ENCODE results near the gene ADAMTS2.

The ADAMTS2 gene

GRCh38 chr5:179309383-179309670, 35.9 kb downstream of the ADAMTS2 start:
- no peaks in the 10 kb centered on the region for H3K36me3 ChIP-seq (ENCODE audit: control insufficient read depth, insufficient read depth, low read length)
- no peaks in the 10 kb centered on the region for H3K27me3 ChIP-seq (ENCODE audit: control insufficient read depth, insufficient read depth, low read length)
- no peak overlapping the region for H3K4me3 ChIP-seq (ENCODE audit: low read depth, low read length)
- H3K9ac ChIP-seq (ENCODE audit: low read depth, low read length) = no peak overlapping the region
- H3K9me3 ChIP-seq (ENCODE audit: control insufficient read depth, insufficient read depth, low read length) = no peaks in the 10 kb centered on the region
- no peaks in the 10 kb centered on the region for H3K4me1 ChIP-seq (ENCODE audit: control insufficient read depth, insufficient read depth, low read length)

- no peaks in the 10 kb centered on the region for H3K36me3 ChIP-seq (ENCODE audit: control insufficient read depth, insufficient read depth, low read length)
- H3K9me3 ChIP-seq (ENCODE audit: control insufficient read depth, insufficient read depth, low read length) = no peaks in the 10 kb centered on the region
- H3K9ac ChIP-seq (ENCODE audit: low read depth, low read length) = no peak overlapping the region
- no peaks in the 10 kb centered on the region for H3K27me3 ChIP-seq (ENCODE audit: control insufficient read depth, insufficient read depth, low read length)
- no peaks in the 10 kb centered on the region for H3K4me1 ChIP-seq (ENCODE audit: control insufficient read depth, insufficient read depth, low read length)
- no peak overlapping the region for H3K4me3 ChIP-seq (ENCODE audit: low read depth, low read length)
Measured at GRCh38 chr5:179308563-179309382, 36.5 kb downstream of the ADAMTS2 start.

DNA sequence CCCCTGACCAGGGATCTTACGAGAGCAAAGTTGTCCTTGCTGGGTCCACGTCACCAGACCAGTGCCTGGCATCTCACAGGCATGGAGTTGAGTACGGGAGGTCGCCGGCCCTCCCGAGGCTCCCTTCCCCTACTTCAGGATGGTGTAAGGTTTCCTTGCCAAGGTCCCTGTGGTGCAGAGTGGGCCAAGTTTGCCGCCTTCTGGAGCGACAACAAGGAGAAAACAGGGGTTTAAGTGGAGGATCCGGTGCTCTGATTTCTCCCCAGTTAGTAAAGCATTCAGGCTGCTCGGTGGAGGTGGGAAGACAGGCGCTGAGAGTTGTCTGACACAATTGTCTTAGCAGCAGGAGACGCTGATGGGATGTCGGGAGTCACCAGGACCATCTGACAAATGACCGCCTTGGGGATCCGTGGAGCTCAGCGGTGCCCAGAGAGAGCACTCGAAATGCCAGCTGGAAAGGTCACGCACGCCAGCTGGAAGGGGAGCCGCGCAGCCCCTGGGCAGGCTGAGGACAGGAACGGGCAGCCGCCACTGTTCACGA, 37.3 kb downstream of the ADAMTS2 start:
- Histone ChIP-seq H3K9ac (ENCODE audit: low read depth, low read length) (no peak overlapping the region), H3K4me3 (ENCODE audit: low read depth, low read length) (no peak overlapping the region), H3K36me3 (ENCODE audit: control insufficient read depth, insufficient read depth, low read length) (no peaks in the 10 kb centered on the region), H3K27me3 (ENCODE audit: control insufficient read depth, insufficient read depth, low read length) (no peaks in the 10 kb centered on the region), H3K9me3 (ENCODE audit: control insufficient read depth, insufficient read depth, low read length) (no peaks in the 10 kb centered on the region), H3K4me1 (ENCODE audit: control insufficient read depth, insufficient read depth, low read length) (no peaks in the 10 kb centered on the region)

- no peak overlapping the region for H3K4me3 ChIP-seq (ENCODE audit: low read depth, low read length)
- H3K27me3 ChIP-seq (ENCODE audit: control insufficient read depth, insufficient read depth, low read length) = no peaks in the 10 kb centered on the region
- no peaks in the 10 kb centered on the region for H3K36me3 ChIP-seq (ENCODE audit: control insufficient read depth, insufficient read depth, low read length)
- H3K4me1 ChIP-seq (ENCODE audit: control insufficient read depth, insufficient read depth, low read length) = no peaks in the 10 kb centered on the region
- H3K9me3 ChIP-seq (ENCODE audit: control insufficient read depth, insufficient read depth, low read length) = no peaks in the 10 kb centered on the region
- no peak overlapping the region for H3K9ac ChIP-seq (ENCODE audit: low read depth, low read length)
Measured at GRCh38 chr5:179307013-179307800, 38.1 kb downstream of the ADAMTS2 start.

GRCh38 chr5:179306191-179307012, 38.9 kb downstream of the ADAMTS2 start:
- Histone ChIP-seq H3K4me3 (ENCODE audit: low read depth, low read length) (no peak overlapping the region), H3K9ac (ENCODE audit: low read depth, low read length) (no peak overlapping the region), H3K27me3 (ENCODE audit: control insufficient read depth, insufficient read depth, low read length) (no peaks in the 10 kb centered on the region), H3K4me1 (ENCODE audit: control insufficient read depth, insufficient read depth, low read length) (no peaks in the 10 kb centered on the region), H3K9me3 (ENCODE audit: control insufficient read depth, insufficient read depth, low read length) (no peaks in the 10 kb centered on the region), H3K36me3 (ENCODE audit: control insufficient read depth, insufficient read depth, low read length) (no peaks in the 10 kb centered on the region)

GRCh38 chr5:179304871-179305270, 40.4 kb downstream of the ADAMTS2 start:
- H3K4me1 ChIP-seq (ENCODE audit: control insufficient read depth, insufficient read depth, low read length) = no peaks in the 10 kb centered on the region
- H3K27me3 ChIP-seq (ENCODE audit: control insufficient read depth, insufficient read depth, low read length) = no peaks in the 10 kb centered on the region
- no peaks in the 10 kb centered on the region for H3K36me3 ChIP-seq (ENCODE audit: control insufficient read depth, insufficient read depth, low read length)
- no peak overlapping the region for H3K9ac ChIP-seq (ENCODE audit: low read depth, low read length)
- H3K9me3 ChIP-seq (ENCODE audit: control insufficient read depth, insufficient read depth, low read length) = no peaks in the 10 kb centered on the region
- no peak overlapping the region for H3K4me3 ChIP-seq (ENCODE audit: low read depth, low read length)

GRCh38 chr5:179304466-179304865, 40.8 kb downstream of the ADAMTS2 start:
- Histone ChIP-seq H3K27me3 (ENCODE audit: control insufficient read depth, insufficient read depth, low read length) (no peaks in the 10 kb centered on the region), H3K4me1 (ENCODE audit: control insufficient read depth, insufficient read depth, low read length) (no peaks in the 10 kb centered on the region), H3K9me3 (ENCODE audit: control insufficient read depth, insufficient read depth, low read length) (no peaks in the 10 kb centered on the region), H3K4me3 (ENCODE audit: low read depth, low read length) (no peak overlapping the region), H3K9ac (ENCODE audit: low read depth, low read length) (no peak overlapping the region), H3K36me3 (ENCODE audit: control insufficient read depth, insufficient read depth, low read length) (no peaks in the 10 kb centered on the region)

GRCh38 chr5:179303451-179304200, 41.6 kb downstream of the ADAMTS2 start:
- Histone ChIP-seq H3K36me3 (ENCODE audit: control insufficient read depth, insufficient read depth, low read length) (no peaks in the 10 kb centered on the region), H3K4me1 (ENCODE audit: control insufficient read depth, insufficient read depth, low read length) (no peaks in the 10 kb centered on the region), H3K9ac (ENCODE audit: low read depth, low read length) (no peak overlapping the region), H3K9me3 (ENCODE audit: control insufficient read depth, insufficient read depth, low read length) (no peaks in the 10 kb centered on the region), H3K27me3 (ENCODE audit: control insufficient read depth, insufficient read depth, low read length) (no peaks in the 10 kb centered on the region), H3K4me3 (ENCODE audit: low read depth, low read length) (no peak overlapping the region)

DNA sequence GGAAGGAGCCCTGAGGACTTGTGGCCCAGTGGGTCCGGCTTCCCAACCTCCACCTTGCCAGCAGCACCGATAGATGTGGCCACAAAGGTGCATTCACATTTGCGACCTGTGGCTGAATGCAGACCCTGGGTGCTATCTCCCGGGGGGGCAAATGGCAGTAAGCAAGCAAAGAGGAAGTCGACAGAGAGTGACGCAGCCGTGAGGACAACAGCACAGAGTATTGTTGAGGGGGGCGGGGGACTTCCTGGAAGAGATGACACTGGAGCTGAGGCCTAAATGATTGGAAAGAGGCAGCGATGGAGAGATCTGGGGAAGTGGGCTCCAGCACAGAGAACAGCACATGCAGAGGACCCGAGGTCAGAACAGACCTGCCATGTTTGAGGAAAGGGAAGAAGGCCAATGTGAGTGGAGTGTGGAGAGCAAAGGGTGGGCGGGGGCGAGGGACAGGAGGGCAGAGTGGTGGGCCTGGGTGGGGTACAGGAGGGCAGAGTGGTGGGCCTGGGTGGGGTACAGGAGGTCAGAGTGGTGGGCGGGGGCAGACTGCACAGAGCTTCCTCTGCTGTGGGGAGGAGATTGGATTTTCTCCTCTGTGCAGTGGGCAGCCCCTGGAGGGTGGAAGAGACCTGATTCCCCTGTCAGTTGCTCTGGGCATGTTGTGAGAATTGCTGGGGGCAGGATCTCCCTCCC, 42.6 kb downstream of the ADAMTS2 start:
- no peaks in the 10 kb centered on the region for H3K36me3 ChIP-seq (ENCODE audit: control insufficient read depth, insufficient read depth, low read length)
- H3K9me3 ChIP-seq (ENCODE audit: control insufficient read depth, insufficient read depth, low read length) = no peaks in the 10 kb centered on the region
- H3K27me3 ChIP-seq (ENCODE audit: control insufficient read depth, insufficient read depth, low read length) = no peaks in the 10 kb centered on the region
- no peak overlapping the region for H3K4me3 ChIP-seq (ENCODE audit: low read depth, low read length)
- H3K4me1 ChIP-seq (ENCODE audit: control insufficient read depth, insufficient read depth, low read length) = no peaks in the 10 kb centered on the region
- H3K9ac ChIP-seq (ENCODE audit: low read depth, low read length) = no peak overlapping the region

GRCh38 chr5:179301796-179302195, 43.5 kb downstream of the ADAMTS2 start:
- no peak overlapping the region for H3K9ac ChIP-seq (ENCODE audit: low read depth, low read length)
- no peaks in the 10 kb centered on the region for H3K27me3 ChIP-seq (ENCODE audit: control insufficient read depth, insufficient read depth, low read length)
- H3K36me3 ChIP-seq (ENCODE audit: control insufficient read depth, insufficient read depth, low read length) = no peaks in the 10 kb centered on the region
- H3K4me1 ChIP-seq (ENCODE audit: control insufficient read depth, insufficient read depth, low read length) = no peaks in the 10 kb centered on the region
- no peak overlapping the region for H3K4me3 ChIP-seq (ENCODE audit: low read depth, low read length)
- H3K9me3 ChIP-seq (ENCODE audit: control insufficient read depth, insufficient read depth, low read length) = no peaks in the 10 kb centered on the region
